NCI-H2171 (cell line): ENCODE measurements around the gene BEGAIN.

Experiments used
- DNase-seq: peaks from one replicate; lab custom pipeline; 2025; lab: John Stamatoyannopoulos, UW

Gene BEGAIN

DNA sequence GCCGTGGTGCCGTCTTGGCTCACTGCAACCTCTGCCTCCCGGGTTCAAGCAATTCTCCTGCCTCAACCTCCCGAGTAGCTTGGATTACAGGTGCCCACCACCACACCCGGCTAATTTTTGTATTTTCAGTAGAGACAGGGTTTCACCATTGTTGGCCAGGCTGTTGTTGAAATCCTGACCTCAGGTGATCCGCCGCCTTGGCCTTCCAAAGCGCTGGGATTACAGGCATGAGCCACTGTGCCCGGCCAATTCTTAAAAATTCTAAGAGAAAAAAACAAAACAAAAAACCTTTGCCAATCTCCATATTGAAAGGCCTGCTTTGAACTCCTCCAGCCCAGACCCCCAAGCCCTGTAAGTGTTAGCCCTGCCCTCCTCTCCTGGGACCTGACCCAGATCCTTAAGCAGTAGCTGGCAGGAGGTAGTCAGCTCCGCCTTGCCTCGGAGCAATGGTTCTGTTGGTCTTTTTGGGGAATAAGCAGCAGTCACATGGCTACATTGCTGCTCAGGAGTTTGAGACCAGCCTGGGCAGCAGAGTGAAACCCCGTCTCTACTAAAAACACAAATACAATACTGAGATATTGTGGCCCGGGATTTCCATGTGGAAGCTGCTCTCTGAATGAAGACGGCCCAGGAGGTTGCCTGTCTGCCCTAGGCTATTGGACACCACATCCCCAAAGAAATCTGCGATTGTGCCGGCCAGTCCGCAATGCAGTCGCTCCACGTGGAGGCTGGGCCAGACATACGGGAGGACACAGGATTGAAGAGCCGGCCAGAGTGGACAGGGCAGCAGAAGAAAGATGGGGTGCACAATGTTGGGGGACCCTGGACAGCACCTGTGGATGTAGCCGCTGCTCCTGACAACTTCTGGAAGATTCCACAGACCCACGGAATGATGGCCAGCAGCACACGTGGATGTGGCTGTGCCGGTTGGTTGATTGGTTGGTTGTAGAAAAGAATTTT lies 28.8 kb upstream of the BEGAIN start:
- no peak for DNase-seq

- no peak for DNase-seq
These were observed 27.6 kb upstream of the BEGAIN start for GRCh38 chr14:100614803-100615202.

GRCh38 chr14:100612986-100613385 lies 25.8 kb upstream of the BEGAIN start:
- DNase-seq = no peak

DNA sequence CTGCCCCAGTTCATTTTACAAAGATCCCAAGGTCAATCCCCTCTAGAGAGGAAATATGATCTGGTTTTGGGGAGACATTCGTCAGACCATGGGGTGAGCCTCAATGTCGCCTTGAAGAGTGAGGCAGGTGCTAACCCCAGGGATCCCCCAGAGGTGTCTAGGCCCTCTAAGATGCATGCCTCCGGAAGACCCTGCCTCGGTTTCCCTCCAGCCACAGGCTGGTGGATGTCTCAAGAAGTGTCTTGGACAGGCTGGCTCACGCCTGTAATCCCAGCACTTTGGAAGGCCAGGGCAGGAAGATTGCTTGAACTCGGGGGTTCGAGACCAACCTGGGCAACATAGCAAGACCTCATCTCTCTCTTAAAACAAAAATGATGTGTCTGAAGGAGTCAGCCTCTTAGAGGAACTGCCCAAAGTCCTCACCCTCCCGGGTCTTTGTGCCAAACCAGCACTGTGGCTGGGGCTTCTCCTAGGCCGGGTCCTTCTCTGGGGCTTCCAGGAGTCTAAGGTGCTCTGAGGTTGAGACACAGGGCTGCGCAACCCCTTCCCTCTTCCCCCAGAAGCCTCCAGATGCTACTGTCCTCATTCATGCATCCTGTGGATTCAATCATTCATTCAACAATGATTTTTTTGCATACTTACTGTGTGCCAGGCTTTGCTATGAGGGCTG lies 24.7 kb upstream of the BEGAIN start:
- no peak for DNase-seq

DNA sequence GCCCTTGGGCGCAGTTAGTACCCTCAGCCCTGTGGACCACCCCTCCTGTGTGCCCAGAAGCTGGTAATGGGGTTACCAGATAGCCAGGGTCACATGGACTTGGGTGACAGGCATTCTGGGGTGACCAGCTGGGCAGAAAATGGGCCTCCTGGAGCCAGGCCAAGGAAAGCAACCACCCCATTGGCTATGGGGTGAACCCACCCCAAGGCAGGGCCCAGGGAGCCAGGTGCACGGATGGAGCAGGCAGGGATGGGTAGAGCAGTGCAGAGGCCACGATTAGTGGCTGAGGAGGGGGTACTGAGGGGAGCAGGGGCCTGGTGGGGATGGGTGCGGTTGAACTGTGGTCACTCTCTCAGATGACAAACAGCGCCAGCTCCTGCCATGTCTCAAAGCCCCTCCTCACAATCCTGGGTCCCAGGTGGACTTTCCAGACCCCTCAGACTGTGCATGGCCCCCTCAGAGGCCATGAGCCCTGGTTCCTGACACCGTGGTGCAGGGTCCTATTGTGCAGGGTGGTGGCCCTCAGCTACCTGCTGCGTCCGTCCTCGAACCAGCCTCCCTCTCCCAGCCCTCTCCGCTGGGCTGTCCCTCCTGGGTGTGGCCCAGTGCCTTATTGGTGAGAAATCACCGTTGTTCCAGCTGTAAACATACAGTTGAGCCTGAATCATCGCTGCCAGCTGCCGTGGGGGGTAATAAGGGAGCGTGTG lies 23.4 kb upstream of the BEGAIN start:
- no peak for DNase-seq

DNA sequence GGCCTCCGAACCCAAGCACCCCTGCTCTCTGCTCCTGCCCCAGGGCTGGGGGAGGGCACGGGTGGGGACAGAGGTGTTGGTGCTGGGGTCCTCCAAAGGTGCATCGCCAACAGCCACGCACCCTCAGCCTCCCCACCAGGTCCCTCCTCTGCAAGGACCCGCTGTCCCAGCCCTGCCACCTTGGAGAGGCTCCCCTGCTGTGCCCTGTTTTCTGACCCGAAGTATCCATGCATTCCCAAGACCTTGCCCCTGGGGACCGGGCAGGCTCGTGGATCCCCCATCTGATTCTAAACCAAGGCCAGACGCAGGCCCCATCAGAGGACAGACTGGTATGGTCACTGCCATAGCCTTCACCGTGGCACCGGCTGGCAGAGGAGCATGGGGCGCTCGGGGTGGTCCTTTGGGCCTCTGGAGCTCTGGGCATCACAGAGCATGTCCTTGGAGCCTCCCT lies 22.7 kb upstream of the BEGAIN start:
- DNase-seq = no peak

GRCh38 chr14:100609331-100609870 lies 22.2 kb upstream of the BEGAIN start:
- DNase-seq = no peak

DNA sequence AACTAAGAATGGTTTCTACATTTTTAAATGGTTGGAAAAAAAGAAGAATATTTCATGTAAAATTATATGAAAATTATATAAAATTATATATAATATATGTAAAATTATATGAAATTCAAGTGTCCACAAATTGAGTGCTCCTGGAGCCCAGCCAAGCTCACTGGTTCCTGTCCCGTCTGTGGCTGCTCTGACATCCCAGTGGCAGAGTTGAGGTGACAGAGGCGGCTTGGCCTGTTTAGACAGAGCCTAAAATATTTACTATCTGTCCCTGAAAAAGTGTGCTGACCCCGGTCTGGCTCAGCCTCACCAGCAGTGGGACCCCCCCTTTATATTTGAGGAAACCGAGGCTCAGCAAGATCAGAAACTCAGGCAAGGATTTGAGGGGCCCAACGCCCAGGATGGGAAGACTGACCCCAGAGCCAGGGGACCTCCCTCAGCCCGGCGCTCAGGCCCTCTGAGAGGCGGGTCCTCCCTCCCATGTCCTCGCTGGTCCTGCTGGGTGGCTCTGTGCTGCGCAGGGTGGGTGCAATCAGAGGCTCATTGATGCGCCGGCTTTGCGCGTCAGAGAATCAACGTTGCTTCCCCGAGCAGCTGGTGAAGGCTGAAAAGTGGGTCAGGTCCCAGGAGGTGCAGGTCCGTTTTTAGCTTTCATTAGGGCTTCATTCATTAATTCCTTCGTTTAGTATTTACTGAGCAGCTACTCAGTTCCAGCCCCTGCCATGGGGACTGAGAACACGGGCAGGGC lies 21.5 kb upstream of the BEGAIN start:
- DNase-seq = no peak

DNA sequence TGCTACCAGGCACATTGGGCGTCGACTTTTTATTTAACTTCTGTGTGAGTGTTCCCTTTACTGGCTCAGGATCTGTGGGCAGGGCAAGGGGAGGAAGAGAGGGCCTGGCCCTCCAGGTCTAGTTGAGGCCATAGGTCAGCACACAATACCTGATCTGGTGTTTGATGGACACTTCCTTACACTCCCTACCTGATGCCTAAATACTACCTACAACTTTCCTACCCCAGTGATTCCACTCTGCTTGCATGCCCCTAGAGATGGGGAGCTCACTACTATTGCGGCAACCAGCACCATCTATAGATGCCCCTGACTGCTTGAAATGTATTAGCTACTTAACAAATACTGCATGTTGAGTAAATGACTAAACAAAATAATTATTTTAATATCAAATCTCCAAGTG lies 20.8 kb upstream of the BEGAIN start:
- no peak for DNase-seq

- no peak for DNase-seq
These were observed 20.4 kb upstream of the BEGAIN start for GRCh38 chr14:100607611-100607956.

GRCh38 chr14:100606687-100607610 lies 19.7 kb upstream of the BEGAIN start:
- DNase-seq = no peak

DNA sequence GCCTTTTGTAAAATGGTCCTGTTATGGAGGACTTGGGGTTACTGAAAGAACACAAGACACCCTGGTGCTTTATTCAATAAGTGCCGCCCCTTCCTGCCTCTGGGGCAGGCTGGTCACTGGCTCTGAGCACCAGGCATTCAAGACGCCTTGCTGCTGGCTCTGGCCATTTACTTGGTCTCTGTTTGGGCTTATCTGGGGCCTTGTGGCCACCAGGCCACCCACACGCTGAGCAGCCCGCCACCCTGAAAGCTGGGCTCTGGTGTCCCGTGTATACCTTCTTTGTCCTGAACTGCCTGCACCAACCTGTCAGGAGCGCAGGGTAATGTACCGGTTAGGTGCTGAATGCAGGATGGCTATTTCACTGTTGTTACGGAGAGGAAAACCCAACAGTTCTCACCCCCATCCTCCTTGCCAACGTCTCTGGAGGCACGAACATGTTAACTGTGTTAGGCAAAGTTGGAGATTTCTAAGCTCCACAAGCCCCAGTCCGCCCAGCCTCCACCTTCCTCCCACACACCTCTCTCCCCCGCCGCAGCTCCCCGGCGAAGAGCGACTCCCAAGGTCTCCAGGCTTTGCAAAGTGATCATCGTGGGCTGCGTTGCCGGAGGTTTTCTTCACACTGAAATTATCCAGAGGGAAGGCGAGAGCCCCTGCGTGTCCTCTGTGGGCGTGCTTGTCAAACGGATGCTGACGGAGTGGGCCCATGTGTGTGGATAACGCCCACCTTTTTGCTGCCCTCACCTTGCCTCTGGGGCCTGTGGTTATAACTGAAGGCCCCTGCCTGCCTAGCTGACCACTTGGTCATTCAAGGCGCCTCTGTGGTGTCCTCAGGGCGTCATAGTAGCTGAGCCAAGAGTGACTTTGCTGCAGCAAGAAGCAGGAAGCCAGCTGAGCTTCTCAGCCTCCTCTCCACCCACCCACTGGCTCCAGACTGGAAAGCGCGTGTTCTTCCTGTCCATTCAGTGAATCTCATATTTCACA lies 18.8 kb upstream of the BEGAIN start:
- DNase-seq = no peak

DNA sequence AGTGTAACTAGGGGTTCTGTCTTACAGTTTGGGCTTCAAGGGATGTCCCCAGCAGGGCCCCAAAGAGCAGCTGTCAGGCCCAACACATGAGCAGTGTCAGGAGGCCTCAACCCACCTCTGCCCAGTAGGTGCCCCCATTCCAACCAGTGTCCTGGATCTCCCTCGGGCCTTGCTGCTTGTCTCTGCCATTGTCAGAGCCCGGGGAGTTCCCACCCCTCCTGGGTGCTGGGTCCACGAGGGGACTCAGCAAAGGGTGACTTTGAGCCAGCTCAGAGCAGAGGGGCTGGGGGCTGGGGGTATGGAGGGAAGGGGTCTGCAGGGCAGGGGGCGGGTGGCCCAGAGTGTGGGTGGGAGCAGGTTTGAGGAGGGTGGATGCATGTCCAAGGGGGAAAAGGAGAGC lies 18.0 kb upstream of the BEGAIN start:
- no peak for DNase-seq

DNA sequence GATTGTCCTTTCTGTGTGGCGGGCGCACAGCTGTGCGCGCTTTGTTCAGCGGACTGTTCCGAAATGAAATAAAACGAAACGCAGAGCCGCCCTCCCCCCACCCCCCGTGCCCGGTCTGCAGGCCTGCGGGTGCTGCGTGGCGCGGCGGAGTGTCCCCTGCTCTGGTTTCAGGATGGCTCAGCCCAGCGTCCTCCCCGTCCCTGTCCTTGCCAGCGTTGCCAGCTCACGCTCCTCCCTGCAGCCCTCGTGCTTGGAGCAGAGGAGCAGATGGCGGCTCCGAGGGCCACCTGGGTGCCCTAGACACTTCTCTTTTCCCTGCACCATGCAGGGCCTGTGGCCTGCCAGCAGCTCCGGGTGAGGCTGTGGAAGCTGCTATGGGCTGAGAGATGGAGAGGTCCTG lies 17.5 kb upstream of the BEGAIN start:
- peak; percentile 54 for DNase-seq

DNA sequence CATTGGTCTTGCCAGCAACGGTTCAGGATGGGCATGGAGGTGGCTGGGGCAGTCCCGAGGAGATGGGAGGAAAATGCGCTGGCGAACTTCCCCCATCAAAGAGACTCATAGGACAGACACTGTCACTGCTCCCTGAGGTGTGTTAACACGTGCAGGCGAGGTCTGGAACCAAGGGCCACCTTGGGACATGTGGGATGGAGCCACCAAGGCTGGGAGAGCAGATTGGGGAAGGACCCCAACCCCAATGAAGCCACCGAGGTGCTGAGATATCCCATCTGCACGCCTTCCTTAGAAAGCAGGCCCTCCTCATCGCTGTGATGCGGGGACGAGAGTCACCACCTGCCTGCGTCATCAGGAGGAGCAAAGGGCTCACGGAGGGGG lies 16.9 kb upstream of the BEGAIN start:
- no peak for DNase-seq

GRCh38 chr14:100603341-100604120 lies 16.3 kb upstream of the BEGAIN start:
- no peak for DNase-seq

GRCh38 chr14:100602621-100603230 lies 15.5 kb upstream of the BEGAIN start:
- DNase-seq = no peak

- no peak for DNase-seq
These were observed 14.7 kb upstream of the BEGAIN start for GRCh38 chr14:100601914-100602313.
